HEK293 (cell line): ENCODE data around the gene PRKCQ.

Source experiments
- BCL11B ChIP-seq: fragments of 450-650 bp; formaldehyde crosslinking; IDR thresholded peaks from 2 replicates; pipeline ENCODE4 v1.5.1; 2016; ENCODE audit warnings: low read depth, missing biosample characterization, missing genetic modification characterization
- CTCF ChIP-seq: fragments of 450-650 bp; formaldehyde crosslinking; IDR thresholded peaks from 2 replicates; pipeline ENCODE4 v1.5.1; 2016; ENCODE audit warnings: missing biosample characterization, missing genetic modification characterization
- ZNF184 ChIP-seq: fragments of 450-650 bp; IDR thresholded peaks from 2 replicates; pipeline ENCODE4 v1.5.1; 2018; ENCODE audit warnings: missing biosample characterization, mild to moderate bottlenecking, missing genetic modification characterization
- ZNF449 ChIP-seq: fragments of 450-650 bp; formaldehyde crosslinking; IDR thresholded peaks from 2 replicates; pipeline ENCODE4 v1.5.1; 2017; ENCODE audit warnings: missing biosample characterization, mild to moderate bottlenecking, missing genetic modification characterization, moderate library complexity

GRCh38 chr10:6562221-6562620 is 17.9 kb downstream of the PRKCQ start:
- TF ChIP-seq ZNF449 (tag by site-specific recombination) (no peak), CTCF (no peak), BCL11B (no peak), ZNF184 (tag by site-specific recombination) (no peak)
